Right cardiac atrium (tissue), 5 donors: Measurements from ENCODE around the gene AMIGO1. TPM values are rescaled to one million over a fixed set of nuclear protein-coding genes. Genes with fewer than 3 reads are reported as not detected.

Source experiments
- ATAC-seq, 2 donors: fragments of 200-7000 bp; cut with Tn5 transposase; one replicate each; pipeline versions ENCODE4 v1.8.0 to v1.9.1; 2020; ENCODE audit warnings: moderate library complexity in 2 of 2, mild to moderate bottlenecking in 1 of 2
- DNase-seq, 3 donors: peaks; one replicate each; pipeline ENCODE4 v3.0.0-alpha.2; 2020
- H3K27ac ChIP-seq: one replicate; pipeline ENCODE4 v1.5.1; 2013; ENCODE audit warnings: mild to moderate bottlenecking, low read length, control low read depth, moderate library complexity
- H3K27me3 ChIP-seq: one replicate; pipeline ENCODE4 v1.6.1; 2013; ENCODE audit not compliant: control insufficient read depth, insufficient read depth
- H3K4me1 ChIP-seq: one replicate; pipeline ENCODE4 v1.6.1; 2013; ENCODE audit warnings: low read length; ENCODE audit not compliant: control insufficient read depth, insufficient read depth
- H3K4me3 ChIP-seq: one replicate; pipeline ENCODE4 v1.5.1; 2013; ENCODE audit warnings: low read length, control low read depth
- H3K9me3 ChIP-seq: one replicate; pipeline ENCODE4 v1.6.1; 2013; ENCODE audit warnings: low read length; ENCODE audit not compliant: control insufficient read depth
- WGBS: extraction: QIAGEN DNeasy Blood & Tissue Kit; methylation state at CpG from one replicate; pipeline ENCODE4 v1.1.7; 2013; 5-methylcytosine and 5-hydroxymethylcytosine counted together
- intact Hi-C, 4 donors: fragments of 100-400 bp; cut with DNase I; formaldehyde crosslinking; loops; one replicate each; pipeline versions ENCODE4 v1.11.0 to v1.14.0; 2022 to 2023
- polyA plus RNA-seq: library from polyadenylated mRNA; stranded (reverse); fragments of 200-250 nt; gene quantifications from one replicate; pipeline ENCODE4 v1.2.3, GENCODE V29; 2013
- total RNA-seq, 4 donors: library from RNA; stranded (reverse); fragmentation: NEBNext Ultra II Directional; extraction: Animal tissue kit (Norgen Biotek cat#: 25700); gene quantifications; one replicate each; pipeline ENCODE4 v1.2.1, GENCODE V29; 2021
- donor health status: healthy with polysubstance abuse.
- donor health status: DM: no; HTN: yes; CAD: no.
- donor health status: DM: no; HTN: no; CAD: no.
- donor health status: DM: no; HTN: yes; CAD: no; lungs with severe emphysema.
- donor health status: DM: yes; HTN: yes; CAD: no.

The AMIGO1 gene
- total and polyA plus RNA-seq, 5 donors, result 5.3 to 14.2 (median 12.2) TPM

DNA sequence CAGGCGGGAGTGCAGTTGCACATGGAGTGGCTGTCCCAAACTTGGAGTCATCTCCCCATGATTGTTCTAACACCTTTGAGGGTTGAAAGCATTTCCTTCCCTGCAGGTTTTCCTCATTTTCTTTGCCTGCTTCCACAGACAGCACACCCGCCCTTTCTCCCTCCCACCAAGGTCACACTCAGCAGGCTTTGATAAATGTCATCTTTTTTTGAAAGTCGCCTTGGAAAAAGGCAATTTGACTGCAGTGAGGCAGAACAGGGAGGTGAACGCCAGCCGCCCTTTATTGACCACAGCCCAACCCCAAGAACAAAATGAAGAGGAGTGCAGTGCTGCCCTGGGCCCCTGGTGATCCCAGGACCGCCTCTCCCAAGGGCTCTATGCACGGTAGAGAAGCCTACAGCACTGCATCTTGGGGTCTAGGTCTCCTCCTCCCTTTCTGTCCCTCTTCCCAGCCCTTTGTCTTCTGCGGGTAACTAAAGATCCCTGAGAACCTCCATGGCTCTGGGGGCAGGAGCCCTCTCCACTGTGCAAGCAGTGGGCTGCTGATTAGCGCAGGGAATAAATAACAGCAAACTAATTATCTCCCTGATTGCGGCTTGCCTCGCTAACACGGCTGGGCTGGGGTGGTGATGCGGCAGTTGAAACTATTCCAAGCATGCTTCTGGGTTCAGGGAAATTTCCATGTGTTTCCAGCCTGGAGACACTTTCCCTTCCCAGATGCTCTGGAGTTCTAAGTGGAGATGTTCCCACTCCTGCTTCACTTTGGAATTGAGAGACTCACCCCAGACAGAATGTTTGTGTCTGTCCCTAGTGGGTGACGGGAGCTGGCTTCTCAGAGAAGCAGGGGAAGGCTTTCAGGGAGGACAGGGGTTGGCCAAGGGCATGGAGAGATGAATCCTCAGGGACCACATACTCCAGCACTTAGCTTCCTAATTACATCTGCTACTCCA, 11.8 kb upstream of the AMIGO1 start:
- peaks cover 3% of the 10 kb centered on the region for H3K4me1 ChIP-seq
- no peaks in the 10 kb centered on the region for H3K27me3 ChIP-seq
- intact Hi-C loops, result no loop called here
- 49% methylated on average over 14 of the region's 14 CpGs for WGBS
- no peak for DNase-seq
- H3K9me3 ChIP-seq, result no peaks in the 10 kb centered on the region
- ATAC-seq, result no peak
- no peak overlapping the region for H3K4me3 ChIP-seq
- H3K27ac ChIP-seq, result no peak overlapping the region

DNA sequence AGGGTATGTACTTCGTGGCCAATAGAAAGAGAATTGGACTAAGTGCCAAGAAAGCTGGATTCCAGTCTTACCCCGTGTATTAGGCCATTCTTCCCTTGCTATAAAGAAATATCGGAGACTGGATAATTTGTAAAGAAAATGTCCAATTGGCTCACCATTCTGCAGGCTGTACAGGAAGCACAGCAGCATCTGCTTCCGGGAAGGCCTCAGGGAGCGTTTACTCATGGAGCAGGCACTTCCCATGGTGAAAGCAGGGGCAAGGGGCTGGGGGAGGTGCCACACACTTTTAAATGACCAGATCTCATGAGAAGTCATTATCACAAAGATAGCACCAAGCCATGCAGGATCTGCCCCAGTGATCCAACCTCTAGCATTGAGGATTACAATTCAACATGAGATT, 7.8 kb upstream of the AMIGO1 start:
- WGBS, result 71% methylated on average over 5 of the region's 5 CpGs
- intact Hi-C loops, result no loop called here
- Histone ChIP-seq H3K27ac (no peak overlapping the region), H3K9me3 (no peaks in the 10 kb centered on the region), H3K27me3 (no peaks in the 10 kb centered on the region), H3K4me3 (no peak overlapping the region), H3K4me1 (peaks cover 3% of the 10 kb centered on the region)
- DNase-seq (no peak), ATAC-seq (no peak)

DNA sequence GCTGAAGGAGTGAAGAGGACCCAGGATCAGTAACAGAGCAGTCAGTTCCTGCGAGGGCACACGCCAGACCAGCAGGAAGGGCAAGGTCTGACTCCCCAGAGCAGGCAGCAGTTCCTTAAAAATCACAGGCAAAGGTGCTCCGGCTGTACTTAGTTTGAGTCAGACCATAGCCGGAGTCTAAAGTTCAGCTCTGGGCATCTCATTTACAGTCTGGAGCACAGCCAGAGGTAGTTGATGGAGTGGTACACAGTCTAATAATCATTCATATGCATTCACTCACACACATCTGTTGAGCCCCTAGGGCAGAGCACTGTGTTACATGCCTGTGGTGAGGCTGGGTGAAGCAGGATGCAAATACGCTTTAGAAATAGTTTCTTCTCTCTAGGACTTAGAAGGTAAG, 7.3 kb upstream of the AMIGO1 start:
- ATAC-seq (no peak), DNase-seq (no peak)
- Histone ChIP-seq H3K27me3 (no peaks in the 10 kb centered on the region), H3K9me3 (no peaks in the 10 kb centered on the region), H3K4me3 (no peak overlapping the region), H3K4me1 (peaks cover 3% of the 10 kb centered on the region), H3K27ac (no peak overlapping the region)
- intact Hi-C loops, result no loop called here
- WGBS, result 86% methylated on average over 5 of the region's 5 CpGs

DNA sequence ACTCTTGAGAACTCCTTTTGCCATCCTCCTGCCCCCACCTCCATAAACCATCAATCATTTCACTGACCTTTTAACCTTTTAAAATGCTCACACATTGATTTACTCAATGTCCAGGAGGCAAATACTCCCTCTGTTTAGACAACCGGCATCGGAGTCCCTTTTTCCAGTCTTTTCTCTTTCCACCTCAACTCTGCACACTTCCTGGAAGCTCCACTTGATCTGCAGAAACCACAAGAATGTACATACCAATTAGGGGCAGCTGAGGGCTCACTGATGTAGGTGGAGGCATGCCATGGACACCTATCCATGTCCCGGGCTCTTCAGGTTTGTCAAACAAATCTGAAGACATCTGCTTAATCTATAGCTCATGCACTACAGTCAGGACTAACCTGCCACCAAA, 5.3 kb upstream of the AMIGO1 start:
- no peaks in the 10 kb centered on the region for H3K27me3 ChIP-seq
- H3K4me3 ChIP-seq, result no peak overlapping the region
- H3K27ac ChIP-seq, result no peak overlapping the region
- WGBS, result 76% methylated on average over 3 of the region's 3 CpGs
- peaks cover 3% of the 10 kb centered on the region for H3K4me1 ChIP-seq
- DNase-seq (no peak), ATAC-seq (no peak)
- intact Hi-C loops, result no loop called here
- H3K9me3 ChIP-seq, result no peaks in the 10 kb centered on the region

DNA sequence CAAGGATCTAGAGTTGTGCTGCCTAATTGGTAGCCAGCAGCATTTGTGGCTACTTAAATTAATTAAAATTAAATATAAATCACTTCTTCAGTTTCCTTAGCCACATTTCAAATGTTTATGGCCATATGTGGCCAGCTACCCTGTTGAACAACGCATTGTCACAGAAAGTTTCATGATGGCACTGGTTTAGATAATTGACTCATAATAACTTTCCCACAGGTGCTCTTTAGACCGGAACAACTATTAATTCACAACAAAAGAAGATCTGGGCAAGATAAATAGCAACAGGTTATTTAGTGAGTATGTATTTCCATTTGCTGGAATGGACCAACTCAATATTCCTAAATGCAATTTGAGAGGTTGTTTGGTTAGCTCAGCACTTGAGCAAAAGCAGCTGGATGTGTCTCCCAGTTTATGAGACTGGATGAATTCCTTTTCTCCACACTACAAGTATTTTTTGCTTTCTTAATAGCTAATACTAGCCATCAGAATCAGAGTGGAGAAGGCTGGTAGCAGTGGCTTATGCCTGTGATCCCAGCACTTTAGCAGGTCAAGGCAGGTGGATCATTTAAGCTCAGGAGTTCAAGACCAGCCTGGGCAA, 3.7 kb upstream of the AMIGO1 start:
- no peak overlapping the region for H3K27ac ChIP-seq
- DNase-seq (no peak), ATAC-seq (no peak)
- peaks cover 3% of the 10 kb centered on the region for H3K4me1 ChIP-seq
- H3K9me3 ChIP-seq, result no peaks in the 10 kb centered on the region
- H3K27me3 ChIP-seq, result no peaks in the 10 kb centered on the region
- no peak overlapping the region for H3K4me3 ChIP-seq
- intact Hi-C loops, result no loop called here
- 89% methylated on average over 2 of the region's 2 CpGs for WGBS

DNA sequence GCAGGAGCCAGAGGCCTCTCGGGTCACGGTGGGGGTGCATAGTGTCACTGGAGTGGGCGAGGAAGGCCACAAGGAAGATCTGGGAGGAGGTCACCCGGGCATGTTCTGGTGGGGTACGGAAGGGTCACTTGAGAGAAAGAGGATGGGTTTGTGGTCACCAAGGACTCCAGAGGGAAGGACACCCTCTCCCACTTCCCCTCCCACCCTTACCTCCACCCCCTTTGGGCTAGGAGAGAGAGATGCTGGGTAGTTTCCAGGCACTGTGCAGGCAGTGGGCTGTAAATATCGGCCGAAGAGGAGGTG, 703 bp downstream of the AMIGO1 start:
- no peak for ATAC-seq

DNA sequence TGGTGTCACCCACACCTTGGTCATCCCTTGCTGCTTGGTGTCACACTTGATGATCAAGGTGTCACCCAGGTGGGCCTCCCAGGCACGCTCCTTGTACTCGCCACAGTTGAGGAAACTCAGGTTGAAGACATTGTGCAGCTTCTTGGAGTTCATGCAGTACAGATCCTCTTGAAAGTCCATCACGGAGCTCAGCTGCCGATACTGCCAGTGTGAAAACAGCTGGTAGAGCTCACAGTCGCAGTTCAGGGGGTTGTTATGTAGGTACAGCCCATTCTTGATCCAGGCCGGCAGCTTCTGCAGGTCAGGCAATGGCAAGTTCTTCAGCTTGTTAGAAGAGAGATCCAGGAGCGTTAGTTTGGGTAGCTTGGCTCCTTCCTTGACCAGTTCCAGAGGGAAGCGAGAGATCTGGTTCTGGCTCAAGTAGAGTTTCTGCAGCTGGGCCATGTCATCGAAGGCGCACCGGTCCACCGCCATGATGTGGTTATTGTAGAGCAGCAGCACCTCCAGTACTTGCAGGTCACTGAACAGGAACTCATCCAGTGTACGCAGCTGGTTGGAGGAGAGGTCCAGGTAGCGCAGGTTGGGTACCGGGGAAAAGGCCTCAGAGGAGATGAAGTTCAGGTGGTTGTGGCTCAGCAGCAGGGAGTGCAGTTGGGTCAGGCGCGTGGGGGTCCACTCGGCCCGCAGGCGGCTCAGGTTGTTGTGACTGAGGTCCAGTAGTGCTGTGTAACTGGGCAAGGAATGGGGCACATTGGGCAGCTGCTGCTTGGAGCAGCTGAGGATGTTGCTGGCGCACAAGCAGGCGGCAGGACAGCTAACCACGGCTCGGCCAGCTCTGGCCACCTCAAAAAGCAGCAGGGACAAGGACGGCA, 1.3 kb downstream of the AMIGO1 start:
- ATAC-seq (peak in 1 of 2 donors; percentile 18), DNase-seq (no peak)
- Histone ChIP-seq H3K4me3 (no peak overlapping the region), H3K27me3 (no peaks in the 10 kb centered on the region), H3K4me1 (peaks cover 3% of the 10 kb centered on the region), H3K9me3 (no peaks in the 10 kb centered on the region), H3K27ac (no peak overlapping the region)
- WGBS, result 86% methylated on average over 25 of the region's 25 CpGs
- intact Hi-C loops, result no loop called here

More for the DNA sequence above, 703 bp downstream of the AMIGO1 start:
- 52% methylated on average over 7 of the region's 7 CpGs for WGBS
- Histone ChIP-seq H3K4me1 (peaks cover 3% of the 10 kb centered on the region), H3K27me3 (no peaks in the 10 kb centered on the region), H3K27ac (no peak overlapping the region), H3K4me3 (peak overlapping the region; percentile 75), H3K9me3 (no peaks in the 10 kb centered on the region)
- intact Hi-C loops, result no loop called here
- DNase-seq, result no peak

DNA sequence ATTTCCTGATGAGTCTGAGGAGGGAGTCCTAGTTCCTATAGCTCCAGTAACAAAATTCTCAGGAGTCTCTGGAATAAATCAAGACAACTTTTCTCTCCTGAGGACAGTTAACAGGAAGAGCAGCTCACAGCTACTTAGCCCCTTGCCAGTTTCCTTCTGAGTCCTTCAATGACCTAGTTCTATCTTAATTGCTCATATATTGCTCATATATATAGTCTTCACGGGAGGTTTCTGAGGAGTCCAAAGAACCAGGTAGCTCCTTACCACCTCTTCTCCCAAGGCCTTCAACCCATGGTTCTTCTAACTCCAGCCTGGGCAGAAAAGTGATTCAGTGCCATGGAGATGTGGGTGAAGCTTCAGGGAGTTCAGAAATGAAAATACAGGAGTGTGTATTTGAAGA, 4.6 kb downstream of the AMIGO1 start:
- H3K27ac ChIP-seq, result no peak overlapping the region
- no peak for DNase-seq
- no peaks in the 10 kb centered on the region for H3K9me3 ChIP-seq
- H3K27me3 ChIP-seq, result no peaks in the 10 kb centered on the region
- peaks cover under 1% of the 10 kb centered on the region for H3K4me1 ChIP-seq
- no peak overlapping the region for H3K4me3 ChIP-seq
- intact Hi-C loops, result no loop called here
- WGBS, result 85% methylated on average over 1 of the region's 1 CpG
- ATAC-seq, result no peak

DNA sequence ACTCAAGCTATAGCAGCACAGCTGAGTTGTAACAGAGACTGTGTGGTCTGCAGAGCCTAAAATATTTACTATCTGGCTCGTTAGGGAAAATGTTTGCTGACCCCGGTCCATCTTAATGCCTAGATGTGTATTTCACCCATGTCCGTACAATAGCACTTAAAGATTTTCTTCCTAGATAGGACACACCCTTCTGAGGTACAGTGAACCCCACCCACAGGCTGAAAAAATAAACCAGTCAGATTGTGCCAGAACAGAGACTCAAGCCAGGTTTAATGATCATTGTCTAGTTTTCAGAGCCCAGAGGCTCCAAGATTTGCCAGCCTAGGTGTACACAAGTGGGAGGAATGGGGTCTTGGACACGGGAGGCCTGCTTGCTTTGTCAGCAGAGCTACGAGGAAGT, 5.6 kb downstream of the AMIGO1 start:
- intact Hi-C loops, result no loop called here
- H3K27ac ChIP-seq, result no peak overlapping the region
- no peaks in the 10 kb centered on the region for H3K4me1 ChIP-seq
- WGBS, result 78% methylated on average over 5 of the region's 5 CpGs
- no peak overlapping the region for H3K4me3 ChIP-seq
- H3K9me3 ChIP-seq, result no peaks in the 10 kb centered on the region
- ATAC-seq (no peak), DNase-seq (no peak)
- H3K27me3 ChIP-seq, result no peaks in the 10 kb centered on the region

DNA sequence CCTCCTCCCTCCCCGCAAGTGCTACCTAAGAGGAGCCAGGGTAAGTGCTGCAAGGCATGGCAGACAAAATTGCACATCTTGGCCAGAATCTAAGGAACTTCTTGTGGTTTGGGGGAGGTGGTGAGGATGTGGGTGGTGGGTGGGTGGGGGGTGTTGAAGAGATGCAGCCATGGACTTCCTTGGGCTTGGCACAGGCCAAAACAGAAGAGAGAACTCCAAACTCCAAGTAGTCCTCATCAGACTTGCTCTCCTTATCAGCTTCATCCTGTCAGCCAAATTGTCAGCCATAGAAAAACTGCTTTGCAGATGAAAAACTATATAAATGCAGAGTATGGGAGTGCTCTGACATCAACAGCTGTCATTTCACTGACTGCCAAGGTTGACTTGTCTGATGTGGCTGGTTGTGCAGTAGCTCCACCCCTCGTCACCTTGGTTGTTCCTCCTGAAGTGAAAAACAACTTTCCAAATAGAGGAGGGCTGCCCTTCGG, 7.1 kb downstream of the AMIGO1 start:
- H3K27ac ChIP-seq, result no peak overlapping the region
- H3K27me3 ChIP-seq, result no peaks in the 10 kb centered on the region
- intact Hi-C loops, result no loop called here
- no peak for ATAC-seq
- no peaks in the 10 kb centered on the region for H3K9me3 ChIP-seq
- no peak overlapping the region for H3K4me3 ChIP-seq
- WGBS, result 83% methylated on average over 3 of the region's 3 CpGs
- DNase-seq, result no peak
- no peaks in the 10 kb centered on the region for H3K4me1 ChIP-seq
